Loucy (cell line): ENCODE results near the gene ANKFY1.

Experiments used
- H2AFZ ChIP-seq: fragments of 200-600 bp; sonication (generic); 2 replicates; pipeline ENCODE4 v1.6.0; 2016; ENCODE audit warnings: antibody characterized with exemption, mild to moderate bottlenecking, low read length, moderate library complexity
- H3F3A ChIP-seq: fragments of 200-600 bp; 2 replicates; pipeline ENCODE4 v1.6.0; 2016; ENCODE audit warnings: antibody characterized with exemption, low read depth, mild to moderate bottlenecking
- H3K27me3 ChIP-seq: fragments of 200-600 bp; sonication (generic); 2 replicates; pipeline ENCODE4 v1.6.1; 2014; ENCODE audit warnings: low read length, mild to moderate bottlenecking; ENCODE audit not compliant: insufficient read depth, poor library complexity, severe bottlenecking
- H3K36me3 ChIP-seq: fragments of 200-600 bp; sonication (generic); 2 replicates; pipeline ENCODE4 v1.6.1; 2016; ENCODE audit warnings: low read length; ENCODE audit not compliant: insufficient read depth
- H3K4me1 ChIP-seq: fragments of 200-600 bp; sonication (generic); 2 replicates; pipeline ENCODE4 v1.5.1; 2014; ENCODE audit warnings: low read length, mild to moderate bottlenecking; ENCODE audit not compliant: insufficient read depth, poor library complexity, severe bottlenecking
- H3K4me2 ChIP-seq: fragments of 200-600 bp; sonication (generic); 2 replicates; pipeline ENCODE4 v1.6.0; 2014; ENCODE audit warnings: antibody characterized with exemption, low read length, low read depth, mild to moderate bottlenecking; ENCODE audit not compliant: poor library complexity, severe bottlenecking
- H3K4me3 ChIP-seq: fragments of 200-600 bp; sonication (generic); 2 replicates; pipeline ENCODE4 v1.5.1; 2014; ENCODE audit warnings: low read length, mild to moderate bottlenecking, mixed read lengths; ENCODE audit not compliant: poor library complexity, severe bottlenecking
- H3K79me2 ChIP-seq: fragments of 200-600 bp; sonication (generic); 2 replicates; pipeline ENCODE4 v1.6.1; 2014; ENCODE audit warnings: low read length; ENCODE audit not compliant: insufficient read depth
- H3K9ac ChIP-seq: fragments of 200-600 bp; sonication (generic); 2 replicates; pipeline ENCODE4 v1.6.0; 2014; ENCODE audit warnings: mild to moderate bottlenecking, low read depth, low read length, moderate library complexity; ENCODE audit not compliant: poor library complexity, severe bottlenecking
- H3K9me2 ChIP-seq: fragments of 200-600 bp; sonication (generic); replicated peaks from 2 replicates; pipeline ENCODE4 v1.6.1; 2016; ENCODE audit warnings: low read depth, low read length, mixed read lengths
- H3K9me3 ChIP-seq: fragments of 200-600 bp; sonication (generic); 2 replicates; pipeline ENCODE4 v1.6.1; 2014; ENCODE audit warnings: mild to moderate bottlenecking, antibody characterized with exemption, low read length, low read depth; ENCODE audit not compliant: insufficient read depth
- H4K20me1 ChIP-seq: fragments of 200-600 bp; sonication (generic); 2 replicates; pipeline ENCODE4 v1.6.0; 2014; ENCODE audit warnings: antibody characterized with exemption, low read length, mild to moderate bottlenecking; ENCODE audit not compliant: insufficient read depth, poor library complexity, severe bottlenecking
- CTCF ChIP-seq: fragments of 200-600 bp; sonication (generic); conservative IDR thresholded peaks from 2 replicates; pipeline ENCODE4 v1.5.1; 2014; ENCODE audit warnings: mild to moderate bottlenecking, antibody characterized with exemption, low read length
- EZH2phosphoT487 ChIP-seq: fragments of 200-600 bp; IDR thresholded peaks from 2 replicates; pipeline ENCODE4 v1.6.1; 2018; ENCODE audit warnings: antibody characterized with exemption, mild to moderate bottlenecking, moderate library complexity, borderline replicate concordance

Gene ANKFY1

DNA sequence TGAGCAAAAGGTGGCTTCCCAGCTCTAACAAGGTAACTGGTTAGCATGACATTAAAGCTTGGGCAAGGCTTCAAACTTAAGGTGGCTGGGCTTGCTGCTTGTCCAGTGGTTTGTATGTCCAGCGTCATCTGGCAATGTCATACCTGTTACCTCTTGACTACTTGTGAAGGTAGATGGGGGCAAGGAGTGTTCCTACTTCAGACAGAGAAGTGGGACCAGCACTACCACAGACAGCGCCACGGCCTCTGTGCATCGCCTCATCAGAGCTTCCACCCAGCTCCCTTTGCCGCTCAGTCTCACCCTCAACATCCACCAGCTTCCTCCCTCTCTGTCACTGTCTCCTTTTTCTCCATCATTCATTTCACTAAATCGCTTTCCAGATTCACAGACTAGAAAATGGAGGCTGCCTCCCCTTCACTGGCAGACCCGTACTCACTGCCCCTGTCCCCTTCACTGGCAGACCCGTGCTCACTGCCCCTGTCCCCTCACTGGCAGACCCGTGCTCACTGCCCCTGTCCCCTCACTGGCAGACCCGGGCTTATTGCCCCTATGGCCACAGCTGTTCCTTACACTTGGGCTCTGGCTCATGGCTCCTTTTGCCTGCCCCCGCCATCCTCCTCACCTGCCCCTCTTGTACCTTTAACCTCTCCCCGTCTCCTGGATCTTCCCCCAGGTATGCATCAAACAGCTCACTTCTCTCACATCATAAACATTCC is 106.0 kb downstream of the ANKFY1 start:
- Histone ChIP-seq H3K4me3 (no peak overlapping the region), H3K9me2 (no peaks in the 10 kb centered on the region), H3K9me3 (no peaks in the 10 kb centered on the region), H3K79me2 (no peaks in the 10 kb centered on the region), H4K20me1 (no peaks in the 10 kb centered on the region), H3K4me1 (peaks cover 21% of the 10 kb centered on the region), H3F3A (no peaks in the 10 kb centered on the region), H3K36me3 (no peaks in the 10 kb centered on the region), H3K27me3 (no peaks in the 10 kb centered on the region), H3K4me2 (no peak overlapping the region), H2AFZ (no peak overlapping the region), H3K9ac (no peak overlapping the region)
- no peak for TF ChIP-seq EZH2phosphoT487

- no peak overlapping the region for H2AFZ ChIP-seq
- H3K9me2 ChIP-seq: no peaks in the 10 kb centered on the region
- H3K4me2 ChIP-seq: no peak overlapping the region
- peaks cover 15% of the 10 kb centered on the region for H3K4me1 ChIP-seq
- no peak overlapping the region for H3K4me3 ChIP-seq
- H3F3A ChIP-seq: no peaks in the 10 kb centered on the region
- TF ChIP-seq EZH2phosphoT487 (no peak), CTCF (peak; percentile 55)
- no peaks in the 10 kb centered on the region for H3K79me2 ChIP-seq
- no peaks in the 10 kb centered on the region for H3K9me3 ChIP-seq
- H4K20me1 ChIP-seq: no peaks in the 10 kb centered on the region
- no peak overlapping the region for H3K9ac ChIP-seq
- no peaks in the 10 kb centered on the region for H3K36me3 ChIP-seq
- H3K27me3 ChIP-seq: no peaks in the 10 kb centered on the region
These were observed 106.9 kb downstream of the ANKFY1 start for GRCh38 chr17:4156750-4157381.

- Histone ChIP-seq H3K4me3 (no peak overlapping the region), H4K20me1 (no peaks in the 10 kb centered on the region), H3K4me1 (peaks cover 7% of the 10 kb centered on the region), H3K79me2 (no peaks in the 10 kb centered on the region), H2AFZ (no peak overlapping the region), H3K9ac (no peak overlapping the region), H3K9me3 (no peaks in the 10 kb centered on the region), H3K27me3 (no peaks in the 10 kb centered on the region), H3K36me3 (no peaks in the 10 kb centered on the region), H3K4me2 (no peak overlapping the region), H3F3A (no peaks in the 10 kb centered on the region), H3K9me2 (no peaks in the 10 kb centered on the region)
- TF ChIP-seq CTCF (no peak), EZH2phosphoT487 (no peak)
These were observed 107.7 kb downstream of the ANKFY1 start for GRCh38 chr17:4155980-4156620.
